Activated CD4-positive, alpha-beta memory T cell treated with anti-CD3 and anti-CD28 coated beads for 36 hours (primary cell): ENCODE data around the gene LRRC75A. TPM values are rescaled to one million over a fixed set of nuclear protein-coding genes. Genes with fewer than 3 reads are reported as not detected.

Experiments used
- CTCF ChIA-PET: fragments of 350-600 bp; sonication (Branson Sonifier 250); formaldehyde crosslinking; loops from one replicate; lab custom pipeline; 2021; ENCODE audit warnings: antibody characterized with exemption, inconsistent platforms; lab: Charles Lee
- POLR2A ChIA-PET: fragments of 350-600 bp; sonication (Branson Sonifier 250); formaldehyde crosslinking; loops from one replicate; lab custom pipeline; 2021; ENCODE audit warnings: antibody characterized with exemption; lab: Charles Lee
- DNase-seq: peaks from one replicate; pipeline ENCODE4 v3.0.0-alpha.2; 2020
- H3K27ac Mint-ChIP-seq: one replicate; pipeline ENCODE4 v1.8.0; 2021; ENCODE audit warnings: mixed read lengths
- H3K27me3 Mint-ChIP-seq: one replicate; pipeline ENCODE4 v1.8.0; 2021; ENCODE audit warnings: mixed read lengths
- H3K36me3 Mint-ChIP-seq: one replicate; pipeline ENCODE4 v1.8.0; 2021; ENCODE audit warnings: mixed read lengths
- H3K4me1 Mint-ChIP-seq: one replicate; pipeline ENCODE4 v1.8.0; 2021; ENCODE audit warnings: low read depth, mixed read lengths
- H3K4me3 Mint-ChIP-seq: one replicate; pipeline ENCODE4 v1.8.0; 2021; ENCODE audit warnings: mild to moderate bottlenecking, mixed read lengths
- H3K9me3 Mint-ChIP-seq: one replicate; pipeline ENCODE4 v1.8.0; 2021; ENCODE audit warnings: mixed read lengths
- intact Hi-C: fragments of 100-400 bp; cut with micrococcal nuclease; formaldehyde crosslinking; loops from one replicate; pipeline ENCODE4 v1.15.1; 2023
- total RNA-seq, 2 experiments: library from RNA; stranded (reverse); gene quantifications; one replicate each; pipeline ENCODE4 v1.2.3, GENCODE V29; 2021

Gene LRRC75A
- total RNA-seq, 2 experiments from 2014 or later: 1.2 to 1.4 TPM

DNA sequence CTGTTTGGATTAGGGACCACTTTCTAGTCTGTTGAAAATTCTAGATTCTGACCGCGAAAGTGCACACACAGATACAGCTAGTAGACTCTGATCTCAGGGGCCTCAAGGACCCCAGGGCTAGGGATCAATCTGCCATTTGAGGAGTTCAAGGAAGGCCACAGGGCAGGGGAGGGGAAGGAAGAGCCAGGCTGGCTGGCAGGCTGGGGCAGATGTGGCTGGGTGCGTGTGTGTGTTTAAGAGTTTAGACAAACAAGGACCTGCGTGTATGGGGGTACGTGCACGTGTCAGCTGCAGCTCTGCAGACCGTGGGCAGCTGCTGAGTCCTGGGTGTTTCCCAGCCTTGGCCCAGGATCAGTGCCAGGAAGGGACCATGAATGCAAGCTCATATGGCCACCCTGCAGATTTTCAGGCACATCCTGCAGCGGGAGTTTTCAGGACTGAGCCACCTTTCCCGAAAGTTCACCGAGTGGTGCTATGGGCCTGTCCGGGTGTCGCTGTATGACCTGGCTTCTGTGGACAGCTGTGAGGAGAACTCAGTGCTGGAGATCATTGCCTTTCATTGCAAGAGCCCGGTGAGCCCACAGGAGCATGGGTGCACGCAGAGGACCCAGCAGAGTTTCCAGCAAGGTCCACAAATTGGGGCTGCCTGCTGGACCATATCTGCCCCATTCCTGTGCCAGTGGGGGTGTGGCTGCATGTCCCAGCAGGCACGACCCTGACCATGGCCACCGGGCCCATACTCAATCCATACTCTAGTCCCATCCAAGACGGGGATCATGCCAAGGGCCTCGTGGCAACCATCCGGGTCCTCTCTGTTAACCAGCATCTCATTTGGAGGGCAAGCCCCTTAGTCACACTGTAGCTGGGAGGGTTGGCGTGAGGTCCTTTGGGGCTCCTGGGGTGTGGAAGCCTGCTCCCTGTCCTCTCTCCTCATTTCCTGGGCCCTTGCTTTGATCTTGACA lies 66.0 kb downstream of the LRRC75A start:
- intact Hi-C loops: no loop called here
- POLR2A ChIA-PET: interaction anchor here (4.7 kb wide), 1 partner anchor 12 kb away, joined by 18 read pairs; no protein-coding TSS in a partner anchor
- DNase-seq: no peak
- Mint-ChIP-seq H3K4me3 (no peak overlapping the region), H3K36me3 (peaks cover 21% of the 10 kb centered on the region), H3K9me3 (no peaks in the 10 kb centered on the region), H3K4me1 (peaks cover 2% of the 10 kb centered on the region), H3K27ac (peak overlapping the region; percentile 54), H3K27me3 (no peaks in the 10 kb centered on the region)
- CTCF ChIA-PET: interaction anchor here (0.7 to 1.4 kb wide), 3 partner anchors 9 to 62 kb away, joined by 3 to 5 read pairs (median 3); no protein-coding TSS in a partner anchor

DNA sequence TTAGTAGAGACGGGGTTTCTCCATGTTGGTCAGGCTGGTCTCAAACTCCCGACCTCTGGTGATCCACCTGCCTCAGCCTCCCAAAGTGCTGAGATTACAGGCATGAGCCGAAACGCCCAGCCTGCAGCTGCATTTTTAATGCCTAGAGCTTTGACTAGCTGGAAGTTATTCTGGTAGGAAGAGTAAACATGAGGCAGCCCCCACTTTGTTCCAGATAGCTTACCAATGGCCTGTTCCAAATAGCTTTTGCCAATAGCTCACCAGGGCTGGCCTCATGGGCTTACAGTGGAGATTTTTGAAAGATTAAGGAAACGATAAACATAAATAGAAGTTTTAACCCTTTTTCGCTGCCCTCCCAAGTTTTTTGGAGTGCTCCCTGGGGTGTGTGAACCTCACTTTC lies 66.8 kb downstream of the LRRC75A start:
- intact Hi-C loops: no loop called here
- no peak overlapping the region for H3K4me3 Mint-ChIP-seq
- H3K4me1 Mint-ChIP-seq: peaks cover 7% of the 10 kb centered on the region
- H3K36me3 Mint-ChIP-seq: peaks cover 25% of the 10 kb centered on the region
- DNase-seq: no peak
- H3K9me3 Mint-ChIP-seq: no peaks in the 10 kb centered on the region
- H3K27me3 Mint-ChIP-seq: no peaks in the 10 kb centered on the region
- H3K27ac Mint-ChIP-seq: no peak overlapping the region
- ChIA-PET POLR2A (interaction anchor here (4.7 kb wide), 1 partner anchor 13 kb away, joined by 18 read pairs; no protein-coding TSS in a partner anchor), CTCF (interaction anchor here (0.7 to 1.4 kb wide), 3 partner anchors 9 to 62 kb away, joined by 3 to 5 read pairs (median 3); no protein-coding TSS in a partner anchor)

DNA sequence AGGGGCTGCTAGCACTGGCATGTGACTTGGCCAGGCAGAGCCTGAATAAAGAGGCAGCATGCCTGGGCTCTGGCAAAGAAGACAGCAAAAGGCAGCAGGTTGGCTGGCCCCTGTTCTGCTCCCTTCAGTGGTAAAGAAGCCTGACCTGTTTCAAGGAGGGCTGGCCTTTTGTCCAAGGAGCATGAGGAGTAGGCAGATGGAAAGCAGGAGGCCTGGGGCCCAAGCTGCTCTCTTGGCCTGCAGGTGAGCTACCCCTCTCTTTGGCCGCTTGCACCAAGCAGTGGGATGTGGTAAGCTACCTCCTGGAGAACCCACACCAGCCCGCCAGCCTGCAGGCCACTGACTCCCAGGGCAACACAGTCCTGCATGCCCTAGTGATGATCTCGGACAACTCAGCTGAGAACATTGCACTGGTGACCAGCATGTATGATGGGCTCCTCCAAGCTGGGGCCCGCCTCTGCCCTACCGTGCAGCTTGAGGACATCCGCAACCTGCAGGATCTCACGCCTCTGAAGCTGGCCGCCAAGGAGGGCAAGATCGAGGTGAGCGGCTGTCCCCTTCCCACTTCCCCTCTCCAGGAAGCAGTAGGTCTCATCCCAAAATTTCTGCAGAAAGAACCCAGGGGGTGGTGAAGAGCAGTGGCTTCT lies 68.6 kb downstream of the LRRC75A start:
- no peak for DNase-seq
- intact Hi-C loops: no loop called here
- Mint-ChIP-seq H3K4me3 (no peak overlapping the region), H3K4me1 (peaks cover 25% of the 10 kb centered on the region), H3K27ac (no peak overlapping the region), H3K27me3 (no peaks in the 10 kb centered on the region), H3K9me3 (no peaks in the 10 kb centered on the region), H3K36me3 (peaks cover 27% of the 10 kb centered on the region)
- CTCF ChIA-PET: no interaction called here
- POLR2A ChIA-PET: interaction anchor here (4.7 kb wide), 1 partner anchor 15 kb away, joined by 18 read pairs; no protein-coding TSS in a partner anchor

DNA sequence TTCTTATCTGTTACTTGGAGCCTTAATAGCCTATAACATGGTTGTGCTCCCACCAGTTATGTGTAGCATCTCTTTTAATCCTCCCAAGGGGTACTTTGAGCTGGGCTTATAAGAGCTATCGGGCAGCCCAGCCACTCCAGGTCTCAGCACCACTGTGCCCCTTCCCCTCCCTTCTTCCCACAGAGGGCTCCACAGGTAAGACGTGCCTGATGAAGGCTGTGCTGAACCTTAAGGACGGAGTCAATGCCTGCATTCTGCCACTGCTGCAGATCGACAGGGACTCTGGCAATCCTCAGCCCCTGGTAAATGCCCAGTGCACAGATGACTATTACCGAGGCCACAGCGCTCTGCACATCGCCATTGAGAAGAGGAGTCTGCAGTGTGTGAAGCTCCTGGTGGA lies 69.6 kb downstream of the LRRC75A start:
- ChIA-PET POLR2A (interaction anchor here (4.7 kb wide), 1 partner anchor 16 kb away, joined by 18 read pairs; no protein-coding TSS in a partner anchor), CTCF (no interaction called here)
- Mint-ChIP-seq H3K36me3 (peaks cover 33% of the 10 kb centered on the region), H3K27me3 (no peaks in the 10 kb centered on the region), H3K4me1 (peaks cover 34% of the 10 kb centered on the region), H3K4me3 (no peak overlapping the region), H3K27ac (peak overlapping the region; percentile 38), H3K9me3 (no peaks in the 10 kb centered on the region)
- intact Hi-C loops: no loop called here
- DNase-seq: no peak

DNA sequence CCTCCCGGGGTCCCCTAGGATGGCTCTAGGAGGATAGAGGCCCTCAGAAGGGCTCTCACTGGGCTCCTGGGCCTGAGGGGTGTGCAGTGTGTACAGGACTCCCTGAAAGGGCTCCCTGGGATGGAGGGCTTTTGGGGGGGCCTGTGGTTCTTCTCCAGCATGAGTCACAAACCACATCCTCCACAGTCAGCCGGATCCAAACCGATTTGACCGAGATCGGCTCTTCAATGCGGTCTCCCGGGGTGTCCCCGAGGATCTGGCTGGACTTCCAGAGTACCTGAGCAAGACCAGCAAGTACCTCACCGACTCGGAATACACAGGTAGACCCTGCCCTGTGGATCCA lies 72.1 kb downstream of the LRRC75A start:
- Mint-ChIP-seq H3K9me3 (no peaks in the 10 kb centered on the region), H3K4me1 (peaks cover 45% of the 10 kb centered on the region), H3K27ac (peak overlapping the region; percentile 100), H3K4me3 (peak overlapping the region; percentile 52), H3K27me3 (no peaks in the 10 kb centered on the region), H3K36me3 (peaks cover 29% of the 10 kb centered on the region)
- peak; percentile 75 for DNase-seq
- intact Hi-C loops: loop anchor here (1.0 to 10.0 kb wide), 5 partner anchors 18 to 395 kb away; partner anchors contain the start of genes NCOR1 and PIGL
- POLR2A ChIA-PET: interaction anchor here (3.4 to 6.3 kb wide), 2 partner anchors 20 to 38 kb away, joined by 50 to 61 read pairs; partner anchors contain the start of gene UBB
- CTCF ChIA-PET: interaction anchor here (0.9 to 1.9 kb wide), 4 partner anchors 8 to 56 kb away, joined by 4 to 11 read pairs (median 7); no protein-coding TSS in a partner anchor

DNA sequence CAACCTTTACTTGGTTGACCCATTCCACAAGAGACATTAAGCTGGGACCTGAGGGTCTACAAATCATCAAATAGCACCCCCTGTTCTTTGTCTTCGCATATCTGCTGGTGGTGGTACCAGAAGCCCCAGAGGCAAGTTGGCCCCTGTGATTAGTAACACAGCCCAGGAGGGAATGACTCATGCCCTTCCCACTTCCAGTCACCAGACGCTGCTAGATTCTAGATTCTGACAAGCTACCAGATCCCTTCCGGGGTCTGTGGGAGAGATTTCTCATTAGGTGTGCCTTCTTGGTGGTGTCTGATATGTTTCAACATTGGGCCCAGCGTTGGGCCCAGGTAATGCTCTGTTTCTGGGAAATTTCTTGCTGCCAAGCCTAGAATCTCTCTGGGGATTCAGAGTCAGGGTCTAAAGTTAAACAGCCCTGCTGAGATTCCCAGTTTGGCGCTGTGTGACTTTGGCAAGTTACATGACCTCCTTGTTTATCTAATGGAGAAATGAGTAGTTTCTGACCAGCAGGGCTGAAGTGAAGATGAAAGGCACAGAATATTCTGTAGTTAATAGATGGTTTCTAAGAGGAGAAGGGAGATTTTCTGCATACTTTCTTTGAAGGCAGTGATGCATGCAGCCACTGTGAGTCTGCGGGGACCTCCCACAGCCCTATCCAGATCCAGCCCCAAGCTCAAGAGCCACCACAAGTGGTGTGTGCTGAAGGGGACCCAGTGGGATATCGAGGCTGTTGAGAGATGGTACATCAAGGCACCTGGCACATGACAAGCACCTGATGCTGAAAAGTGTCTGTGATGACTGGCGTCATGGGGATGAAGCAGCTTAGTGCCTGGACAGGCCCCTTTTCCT lies 72.7 kb downstream of the LRRC75A start:
- peak overlapping the region; percentile 52 for H3K4me3 Mint-ChIP-seq
- CTCF ChIA-PET: interaction anchor here (0.9 to 5.6 kb wide), 7 partner anchors 9 to 102 kb away, joined by 4 to 79 read pairs (median 8); partner anchors contain the start of gene CENPV
- H3K27ac Mint-ChIP-seq: peak overlapping the region; percentile 100
- intact Hi-C loops: loop anchor here (1.0 to 10.0 kb wide), 5 partner anchors 19 to 394 kb away; partner anchors contain the start of genes NCOR1 and PIGL
- no peaks in the 10 kb centered on the region for H3K27me3 Mint-ChIP-seq
- DNase-seq: peak; percentile 89
- H3K9me3 Mint-ChIP-seq: no peaks in the 10 kb centered on the region
- H3K36me3 Mint-ChIP-seq: peaks cover 32% of the 10 kb centered on the region
- peaks cover 50% of the 10 kb centered on the region for H3K4me1 Mint-ChIP-seq
- POLR2A ChIA-PET: interaction anchor here (0.6 to 6.3 kb wide), 5 partner anchors 9 to 395 kb away, joined by 3 to 61 read pairs (median 4); partner anchors contain the start of gene UBB

DNA sequence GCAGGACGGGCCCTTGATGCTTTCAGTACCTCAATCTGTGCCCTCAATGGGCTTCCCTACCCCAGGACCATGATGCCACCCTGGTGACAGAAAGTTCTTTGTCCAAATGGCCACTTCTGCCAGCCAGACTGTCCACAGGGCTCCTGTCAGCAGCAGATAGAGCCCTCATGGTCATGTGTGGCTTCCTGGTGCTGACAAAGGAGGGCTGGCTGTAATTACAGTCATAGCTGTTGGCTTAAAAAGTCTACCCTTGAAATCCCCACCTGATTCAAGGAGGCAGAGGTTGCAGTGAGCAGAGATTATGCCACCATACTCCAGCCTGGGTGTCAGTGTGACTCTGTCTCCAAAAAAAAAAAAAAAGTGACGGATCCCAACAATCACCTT lies 73.3 kb downstream of the LRRC75A start:
- Mint-ChIP-seq H3K4me1 (peaks cover 53% of the 10 kb centered on the region), H3K36me3 (peaks cover 34% of the 10 kb centered on the region)

DNA sequence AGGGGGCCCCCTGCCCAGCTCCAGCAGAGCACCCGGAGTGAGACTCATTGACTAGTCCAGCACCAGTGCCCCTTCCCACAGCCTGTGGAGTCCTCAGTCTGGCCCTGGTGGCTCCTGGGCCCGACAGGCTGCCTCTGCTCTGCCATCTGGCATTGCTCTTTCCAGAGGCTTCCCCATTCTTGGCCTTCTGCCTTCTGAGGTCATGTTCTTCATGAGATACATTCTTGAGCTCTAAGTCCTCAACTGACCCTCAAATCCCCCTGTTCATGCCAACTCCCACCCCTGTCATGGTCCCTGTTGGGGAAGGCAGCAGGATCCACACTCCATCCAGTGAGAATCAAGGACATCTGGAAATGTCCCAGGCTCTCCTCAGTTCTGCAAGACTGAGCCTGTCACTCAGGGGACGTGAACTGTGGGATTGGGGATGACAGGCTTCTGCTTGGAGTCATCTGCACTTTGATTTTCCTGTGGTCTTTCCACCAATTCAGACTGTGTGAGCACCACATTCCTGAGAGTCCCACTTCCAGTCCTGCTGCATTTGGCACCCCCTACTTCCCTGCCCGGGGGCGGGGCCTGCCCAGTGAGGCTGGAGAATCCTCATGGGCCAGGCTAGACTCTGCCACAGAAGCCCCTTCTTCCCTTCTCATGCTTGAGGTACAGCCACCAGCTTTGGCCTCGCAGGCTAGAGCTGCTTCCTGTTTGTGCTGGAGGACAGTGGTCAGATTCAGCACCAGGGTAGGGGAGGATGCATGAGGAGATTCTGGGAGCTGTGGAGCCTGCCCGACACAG lies 73.9 kb downstream of the LRRC75A start:
- H3K4me3 Mint-ChIP-seq: peak overlapping the region; percentile 52

More for the DNA sequence above, 73.3 kb downstream of the LRRC75A start:
- peak overlapping the region; percentile 52 for H3K4me3 Mint-ChIP-seq
- intact Hi-C loops: loop anchor here (1.0 to 10.0 kb wide), 5 partner anchors 20 to 394 kb away; partner anchors contain the start of genes NCOR1 and PIGL
- POLR2A ChIA-PET: interaction anchor here (0.6 to 6.3 kb wide), 6 partner anchors 9 to 394 kb away, joined by 3 to 61 read pairs (median 4); partner anchors contain the start of gene UBB
- H3K27me3 Mint-ChIP-seq: no peaks in the 10 kb centered on the region
- DNase-seq: peak; percentile 57
- peak overlapping the region; percentile 100 for H3K27ac Mint-ChIP-seq
- no peaks in the 10 kb centered on the region for H3K9me3 Mint-ChIP-seq
- CTCF ChIA-PET: interaction anchor here (1.3 to 5.6 kb wide), 5 partner anchors 10 to 103 kb away, joined by 4 to 79 read pairs (median 10); partner anchors contain the start of gene CENPV

DNA sequence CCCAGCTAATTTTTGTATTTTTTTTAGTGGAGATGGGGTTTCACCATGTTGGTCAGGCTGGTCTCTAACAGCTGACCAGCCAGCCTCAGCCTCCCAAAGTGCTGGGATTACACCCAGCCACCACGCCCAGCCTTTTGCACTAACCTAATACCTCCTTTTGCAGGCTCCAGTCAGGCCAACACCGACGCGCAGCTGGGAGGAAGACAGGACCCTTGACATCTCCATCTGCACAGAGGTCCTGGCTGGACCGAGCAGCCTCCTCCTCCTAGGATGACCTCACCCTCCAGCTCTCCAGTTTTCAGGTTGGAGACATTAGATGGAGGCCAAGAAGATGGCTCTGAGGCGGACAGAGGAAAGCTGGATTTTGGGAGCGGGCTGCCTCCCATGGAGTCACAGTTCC lies 74.6 kb downstream of the LRRC75A start:
- H3K36me3 Mint-ChIP-seq: peaks cover 29% of the 10 kb centered on the region
- intact Hi-C loops: loop anchor here (5.0 to 10.0 kb wide), 2 partner anchors 200 to 393 kb away; partner anchors contain the start of genes NCOR1 and PIGL
- H3K27ac Mint-ChIP-seq: peak overlapping the region; percentile 100
- ChIA-PET CTCF (interaction anchor here (0.9 to 5.6 kb wide), 5 partner anchors 31 to 104 kb away, joined by 3 to 79 read pairs (median 23); partner anchors contain the start of genes CENPV and UBB), POLR2A (interaction anchor here (3.4 to 6.3 kb wide), 2 partner anchors 23 to 36 kb away, joined by 50 to 61 read pairs; partner anchors contain the start of gene UBB)
- no peaks in the 10 kb centered on the region for H3K9me3 Mint-ChIP-seq
- no peaks in the 10 kb centered on the region for H3K27me3 Mint-ChIP-seq
- DNase-seq: no peak
- no peak overlapping the region for H3K4me3 Mint-ChIP-seq
- H3K4me1 Mint-ChIP-seq: peaks cover 53% of the 10 kb centered on the region

More for the DNA sequence above, 73.9 kb downstream of the LRRC75A start:
- Mint-ChIP-seq H3K4me1 (peaks cover 53% of the 10 kb centered on the region), H3K27me3 (no peaks in the 10 kb centered on the region), H3K9me3 (no peaks in the 10 kb centered on the region), H3K36me3 (peaks cover 32% of the 10 kb centered on the region), H3K27ac (peak overlapping the region; percentile 100)
- ChIA-PET POLR2A (interaction anchor here (0.7 to 6.3 kb wide), 4 partner anchors 10 to 36 kb away, joined by 3 to 61 read pairs (median 26); partner anchors contain the start of gene UBB), CTCF (interaction anchor here (1.3 to 5.6 kb wide), 6 partner anchors 10 to 103 kb away, joined by 4 to 79 read pairs (median 10); partner anchors contain the start of genes CENPV and UBB)
- DNase-seq: no peak
- intact Hi-C loops: loop anchor here (2.0 to 10.0 kb wide), 3 partner anchors 131 to 393 kb away; partner anchors contain the start of genes NCOR1 and PIGL
